Uterus (tissue), 2 donors: ENCODE measurements around the gene PTPN1.

ENCODE experiments used
- POLR2A ChIP-seq, 2 donors: fragments of 450-650 bp; IDR thresholded peaks; one replicate each; pipeline ENCODE4 v1.6.1; 2016; ENCODE audit warnings: antibody characterized with exemption in 2 of 2, mild to moderate bottlenecking in 1 of 2, moderate library complexity in 1 of 2
- TF ChIP-seq, protein P1 (sequence below), 4 experiments: fragments of 200-600 bp in 2 of 4; fragments of 450-650 bp in 2 of 4; sonication (generic) in 2 of 4; IDR thresholded peaks; one replicate each; pipeline ENCODE4 v1.5.1; 2016 to 2019; ENCODE audit warnings: antibody characterized with exemption in 4 of 4, mild to moderate bottlenecking in 2 of 4, moderate library complexity in 1 of 4

DNA sequence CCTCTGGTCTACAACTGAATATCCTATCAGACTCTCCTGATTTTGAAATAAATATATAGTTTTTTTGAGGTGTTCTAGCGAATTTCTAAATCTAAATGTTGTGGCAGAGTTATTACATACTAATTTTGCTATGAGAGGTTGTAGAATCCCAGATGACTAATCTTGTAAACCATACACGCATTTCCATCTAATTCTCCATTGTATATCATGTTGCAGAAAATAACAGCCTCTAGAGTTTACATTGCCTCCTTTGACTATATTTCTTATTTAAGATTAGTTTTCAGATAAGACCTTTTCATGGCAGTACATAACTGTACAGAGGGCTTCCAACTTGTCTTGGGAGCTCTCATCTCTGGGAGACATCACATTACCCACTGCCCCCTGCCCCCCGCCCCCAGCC lies 22.9 kb downstream of the PTPN1 start:
- TF ChIP-seq, protein P1, sequence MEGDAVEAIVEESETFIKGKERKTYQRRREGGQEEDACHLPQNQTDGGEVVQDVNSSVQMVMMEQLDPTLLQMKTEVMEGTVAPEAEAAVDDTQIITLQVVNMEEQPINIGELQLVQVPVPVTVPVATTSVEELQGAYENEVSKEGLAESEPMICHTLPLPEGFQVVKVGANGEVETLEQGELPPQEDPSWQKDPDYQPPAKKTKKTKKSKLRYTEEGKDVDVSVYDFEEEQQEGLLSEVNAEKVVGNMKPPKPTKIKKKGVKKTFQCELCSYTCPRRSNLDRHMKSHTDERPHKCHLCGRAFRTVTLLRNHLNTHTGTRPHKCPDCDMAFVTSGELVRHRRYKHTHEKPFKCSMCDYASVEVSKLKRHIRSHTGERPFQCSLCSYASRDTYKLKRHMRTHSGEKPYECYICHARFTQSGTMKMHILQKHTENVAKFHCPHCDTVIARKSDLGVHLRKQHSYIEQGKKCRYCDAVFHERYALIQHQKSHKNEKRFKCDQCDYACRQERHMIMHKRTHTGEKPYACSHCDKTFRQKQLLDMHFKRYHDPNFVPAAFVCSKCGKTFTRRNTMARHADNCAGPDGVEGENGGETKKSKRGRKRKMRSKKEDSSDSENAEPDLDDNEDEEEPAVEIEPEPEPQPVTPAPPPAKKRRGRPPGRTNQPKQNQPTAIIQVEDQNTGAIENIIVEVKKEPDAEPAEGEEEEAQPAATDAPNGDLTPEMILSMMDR (IDR thresholded peaks at IDR 0.05): no peak
- no peak for TF ChIP-seq POLR2A (IDR thresholded peaks at IDR 0.05)
